Suppressor macrophage treated with lipopolysaccharide for 1 hour (primary cell): ENCODE results near the gene ACKR3.

Source experiments
- DNase-seq, 3 donors: peaks; one replicate each; pipeline ENCODE4 v3.0.0-alpha.2; 2020 to 2022

ACKR3 gene

DNA sequence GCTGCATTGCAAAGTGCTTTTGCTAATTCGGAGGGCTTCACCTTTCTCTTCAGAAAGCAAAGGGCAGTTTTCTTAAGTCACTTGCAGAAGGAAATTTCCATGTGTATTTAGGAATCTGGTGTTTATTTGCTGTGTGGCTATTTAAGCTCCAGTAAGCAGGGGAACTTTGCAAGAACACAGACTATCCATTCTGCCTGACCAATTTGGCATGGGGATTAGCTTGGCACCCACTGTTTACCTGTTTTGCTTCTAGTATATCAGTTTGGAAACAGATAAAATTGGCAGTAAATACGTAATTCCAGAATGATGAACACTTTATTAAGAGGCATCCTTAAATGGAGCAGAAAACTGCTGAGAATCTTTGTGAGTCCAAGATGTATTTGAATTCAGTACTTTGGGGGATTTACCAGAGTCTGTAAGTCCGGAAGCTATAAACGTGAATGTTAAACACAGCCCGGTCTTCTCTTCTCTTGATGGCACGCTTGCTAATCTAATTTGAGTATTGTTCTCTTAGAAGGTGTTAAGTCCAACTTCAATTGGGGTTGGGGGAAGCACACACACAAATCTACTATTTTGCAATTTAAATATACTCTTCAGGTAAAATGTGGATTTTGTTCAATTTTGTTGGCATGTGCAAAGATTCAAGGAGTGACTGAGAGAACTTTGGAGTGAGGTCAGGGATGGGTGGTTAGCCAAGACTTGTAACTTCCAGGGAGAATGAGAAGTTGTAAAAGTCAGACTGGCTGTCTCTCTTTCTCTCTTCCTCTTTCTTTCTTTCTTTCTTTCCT, 650 bp downstream of the ACKR3 start:
- DNase-seq: no peak

DNA sequence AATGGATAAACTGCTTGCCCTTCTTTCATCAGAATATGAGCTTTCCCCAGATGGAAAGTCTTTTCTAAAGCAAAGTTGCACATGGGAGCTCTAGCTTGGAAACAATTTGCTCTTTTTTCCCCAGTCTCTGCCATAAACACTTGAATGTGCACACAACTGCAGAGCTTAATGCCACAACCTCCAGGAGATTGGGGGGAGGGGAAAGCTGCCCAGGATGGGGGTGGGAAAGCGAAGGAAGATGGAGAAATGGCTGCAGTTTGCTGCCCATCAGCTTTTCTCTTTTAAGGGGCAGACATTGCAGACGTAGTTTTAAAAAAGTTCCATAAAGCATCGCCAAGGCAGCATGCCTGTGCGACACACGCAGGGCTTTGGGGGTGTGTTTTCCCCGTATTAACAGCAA, 1.5 kb downstream of the ACKR3 start:
- DNase-seq: no peak

DNA sequence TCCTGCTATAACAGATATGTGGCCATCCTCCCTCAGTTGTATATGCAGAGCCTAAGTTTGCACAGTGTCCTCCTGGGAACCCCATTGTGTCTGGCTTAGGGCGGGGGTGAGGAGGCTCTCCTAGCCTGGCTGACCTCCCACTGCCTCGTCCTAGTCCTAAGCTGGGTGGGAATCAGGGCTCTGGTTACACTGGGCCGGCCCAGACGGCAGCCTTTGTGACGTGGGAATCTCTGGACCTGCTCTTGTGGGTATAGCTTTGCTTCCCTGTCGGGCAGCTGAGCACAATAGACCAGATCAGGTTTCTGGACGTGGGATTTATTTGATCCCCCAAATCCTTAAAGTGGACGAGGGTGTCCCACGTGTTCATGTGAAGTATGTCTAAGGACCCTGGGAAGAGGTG, 2.9 kb downstream of the ACKR3 start:
- no peak for DNase-seq

DNA sequence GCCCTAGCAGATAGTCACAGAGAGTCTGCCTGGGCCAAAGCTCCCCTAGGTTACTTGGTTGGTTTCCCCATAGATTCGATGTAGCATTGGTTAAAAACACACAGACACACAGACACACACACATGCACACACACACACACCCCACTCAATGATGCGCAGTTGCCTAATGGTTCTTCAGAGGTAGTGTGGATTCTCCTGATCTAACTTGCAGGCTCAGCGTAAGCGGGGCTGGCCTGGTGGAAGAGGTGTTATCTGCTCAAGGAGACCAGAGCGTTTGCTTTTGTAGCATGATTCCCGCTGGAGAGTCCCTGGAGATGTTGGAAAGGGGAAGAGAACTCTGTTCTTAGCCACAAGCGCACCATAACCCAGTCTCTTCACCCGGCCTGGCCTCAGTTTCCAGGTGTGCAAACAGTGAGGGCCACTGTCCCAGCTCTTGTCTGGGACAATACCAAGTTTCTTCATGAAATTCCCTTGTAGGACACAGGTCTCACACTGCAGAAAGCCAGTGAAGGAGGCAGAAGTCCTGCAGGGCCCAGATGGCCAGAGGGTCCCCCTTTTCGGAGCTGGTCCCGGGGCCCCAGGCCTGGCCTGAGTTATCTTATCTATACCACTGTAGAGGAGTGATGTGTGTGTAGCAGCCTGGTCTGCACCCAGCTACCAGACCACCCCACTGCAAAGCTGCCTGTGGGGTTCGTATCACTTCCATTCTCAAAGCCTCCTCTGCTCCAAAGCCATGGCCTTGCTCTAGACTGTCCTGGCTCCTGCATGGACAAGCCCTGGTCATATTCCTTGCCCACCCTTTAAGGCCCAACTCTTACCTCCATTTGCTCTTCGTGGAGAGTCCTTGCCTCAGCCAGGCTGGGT, 3.7 kb downstream of the ACKR3 start:
- no peak for DNase-seq

DNA sequence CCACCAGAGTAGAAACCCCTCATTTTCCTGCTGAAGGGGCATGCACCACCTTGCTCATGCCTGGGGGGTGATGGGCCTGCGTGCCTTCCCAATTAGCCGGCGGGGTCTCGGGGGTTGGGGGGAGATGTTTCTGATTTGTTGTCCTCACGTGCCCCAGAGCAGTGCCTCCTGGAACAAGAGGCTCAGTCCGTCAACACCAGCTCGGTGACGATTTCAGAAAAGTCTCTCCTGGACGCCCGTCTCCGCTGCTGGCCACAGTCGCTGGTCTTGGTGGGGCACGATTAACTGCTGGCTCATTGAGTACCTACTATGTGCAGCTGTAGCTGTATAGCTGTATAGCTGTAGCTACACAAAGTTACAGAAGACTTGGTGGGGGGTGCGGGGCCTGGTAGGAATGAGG, 4.4 kb downstream of the ACKR3 start:
- no peak for DNase-seq

DNA sequence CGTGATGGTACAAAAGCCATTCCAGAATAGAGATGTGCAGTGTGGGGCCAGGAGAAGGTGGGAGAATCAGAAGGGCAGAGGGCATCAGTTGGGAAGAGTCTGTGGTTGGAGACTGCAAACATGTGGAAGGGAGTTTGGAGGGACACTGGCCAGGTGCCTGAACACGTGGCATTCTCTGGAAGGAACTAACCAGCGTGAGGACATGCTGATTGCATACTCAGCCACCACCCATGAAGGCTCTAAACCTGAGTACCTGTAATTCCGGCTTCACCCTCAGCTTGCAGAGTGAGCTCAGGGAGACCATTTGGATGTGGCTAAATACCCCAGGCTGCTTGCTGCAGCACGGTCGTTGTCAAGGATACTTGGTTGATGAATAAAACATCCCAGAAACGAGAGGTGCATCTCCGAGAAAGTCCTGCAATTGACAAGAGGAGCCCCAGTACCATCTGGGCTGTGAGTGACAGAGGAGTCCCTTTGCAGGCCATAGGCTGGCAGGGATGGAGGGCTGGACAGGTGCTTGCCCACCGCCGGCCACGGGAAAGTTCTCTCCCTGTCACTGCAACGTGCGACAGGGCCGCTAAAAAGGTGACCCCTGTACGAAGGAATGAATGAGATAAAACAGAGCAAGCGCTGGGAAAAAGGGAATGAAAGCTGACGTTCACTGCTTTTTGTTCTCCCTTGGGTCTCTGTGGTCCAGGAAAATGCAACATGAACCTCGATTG, 5.0 kb downstream of the ACKR3 start:
- DNase-seq: no peak

DNA sequence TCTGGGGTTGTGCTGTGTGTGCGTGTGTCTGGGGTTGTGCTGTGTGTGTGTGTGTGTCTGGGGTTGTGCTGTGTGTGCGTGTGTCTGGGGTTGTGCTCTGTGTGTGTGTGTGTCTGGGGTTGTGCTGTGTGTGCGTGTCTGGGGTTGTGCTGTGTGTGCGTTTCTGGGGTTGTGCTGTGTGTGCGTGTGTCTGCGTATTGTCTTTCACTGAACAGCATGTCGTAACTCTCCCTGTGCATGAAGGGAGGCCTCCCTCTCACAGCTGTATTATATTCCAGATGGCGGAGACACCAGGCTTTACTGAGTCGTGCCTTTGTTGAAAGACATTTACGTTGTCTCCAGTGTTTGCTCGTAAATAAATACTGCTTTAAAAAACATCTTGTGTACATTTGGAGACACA, 5.9 kb downstream of the ACKR3 start:
- DNase-seq: no peak

DNA sequence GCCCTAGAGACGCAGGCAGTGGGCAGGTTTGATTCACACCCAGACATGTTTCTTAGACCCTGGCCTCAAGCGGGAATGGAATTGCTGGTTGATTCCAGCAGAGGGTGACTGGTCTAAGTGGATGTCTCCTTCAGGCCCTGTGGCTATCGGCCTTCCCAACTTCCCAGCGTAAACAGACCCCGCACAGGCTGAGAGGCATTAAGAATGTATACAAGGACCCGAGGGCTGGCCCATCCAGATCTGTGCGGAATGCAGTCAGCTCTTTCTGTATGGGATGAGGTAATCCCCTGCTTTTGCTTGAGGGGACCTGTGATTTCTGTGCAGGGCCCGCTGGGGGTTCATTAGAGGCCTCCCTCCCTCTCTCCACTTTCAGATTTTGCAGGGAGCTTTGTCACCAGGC, 6.5 kb downstream of the ACKR3 start:
- no peak for DNase-seq

DNA sequence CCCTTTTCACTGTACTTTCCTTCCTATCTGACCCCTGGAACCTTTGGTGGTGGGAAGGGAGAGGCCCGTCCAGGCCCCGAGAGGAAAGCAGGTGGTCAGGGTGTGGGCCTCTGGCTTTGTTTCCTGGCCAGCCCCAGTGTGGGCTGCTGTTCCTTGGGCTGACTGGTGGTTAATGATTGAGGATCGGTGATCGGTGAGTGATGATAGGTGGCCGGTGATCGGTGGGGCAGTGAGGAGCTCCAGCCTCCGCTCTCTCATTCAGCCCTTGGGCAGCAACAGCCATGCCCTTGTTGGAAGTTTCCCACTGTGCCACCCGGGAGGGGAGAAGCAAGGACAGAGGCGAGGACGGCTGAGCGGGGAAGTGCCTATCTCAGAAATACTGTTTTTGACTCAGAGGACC, 7.3 kb downstream of the ACKR3 start:
- no peak for DNase-seq

DNA sequence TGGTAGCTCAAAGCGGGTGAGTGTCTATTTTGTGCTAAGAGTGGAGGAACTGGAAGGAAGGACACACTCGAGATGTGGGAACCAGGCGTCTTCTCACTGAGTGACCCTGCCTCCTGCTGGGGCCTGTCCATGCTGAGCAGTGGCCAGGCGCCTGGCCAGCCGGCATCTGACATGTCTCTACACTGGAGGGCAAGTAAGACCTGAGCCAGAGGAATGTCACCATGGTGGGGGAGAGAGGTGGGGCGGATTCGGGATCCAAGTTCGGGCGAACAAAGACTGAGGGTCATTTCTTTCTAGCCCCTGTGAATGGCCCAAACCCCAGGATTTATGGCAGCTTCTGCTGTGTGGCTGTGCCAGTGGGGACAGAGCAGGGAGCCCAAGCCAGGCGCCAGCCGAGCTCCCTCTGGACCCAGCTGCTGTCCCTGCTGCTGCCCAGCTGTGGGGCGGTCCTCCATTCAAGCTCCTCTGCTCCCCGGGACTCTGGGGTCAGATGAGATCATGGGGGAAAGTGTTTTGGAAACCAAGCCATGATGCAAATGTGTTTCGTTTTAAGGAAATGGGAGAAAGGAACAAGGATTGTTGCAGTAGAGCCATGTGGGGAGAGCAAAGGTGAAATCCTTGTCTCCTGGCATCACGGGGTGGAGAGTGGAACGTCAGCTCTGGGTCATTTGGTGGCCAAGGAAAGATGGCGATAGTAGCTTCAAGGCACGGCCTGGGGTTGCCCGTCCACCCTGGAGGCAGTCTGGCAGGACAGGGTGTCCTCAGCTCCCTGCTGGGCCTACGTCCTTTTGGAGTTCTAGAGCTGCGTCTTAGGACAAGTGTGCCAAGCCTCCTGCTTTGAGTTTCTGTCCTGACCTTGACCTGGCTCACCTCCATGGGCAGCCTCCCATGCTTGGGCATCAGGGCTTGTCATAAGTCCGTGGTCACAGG, 8.1 kb downstream of the ACKR3 start:
- DNase-seq: no peak

DNA sequence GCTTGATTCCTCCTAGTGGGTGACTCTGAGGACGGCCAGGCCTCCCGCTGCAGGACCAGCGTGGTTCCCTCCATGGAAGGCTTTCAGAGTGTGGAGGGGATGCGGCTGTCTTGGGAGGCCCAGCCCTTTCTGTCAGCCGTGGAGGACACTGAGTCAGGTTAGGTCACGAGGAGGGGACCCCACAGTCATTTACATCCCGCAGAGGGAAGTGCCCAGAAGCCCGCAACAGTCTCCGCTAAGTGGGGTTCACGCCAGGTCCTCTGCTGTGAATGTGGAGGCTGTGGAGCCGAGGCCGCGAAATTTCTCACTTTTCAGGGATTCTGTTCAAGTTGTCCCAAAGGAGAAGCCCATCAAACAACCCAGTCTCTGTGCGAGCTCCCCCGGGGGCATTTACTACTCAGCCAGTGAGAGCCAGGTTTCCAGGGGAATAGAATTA, 8.8 kb downstream of the ACKR3 start:
- DNase-seq: no peak

DNA sequence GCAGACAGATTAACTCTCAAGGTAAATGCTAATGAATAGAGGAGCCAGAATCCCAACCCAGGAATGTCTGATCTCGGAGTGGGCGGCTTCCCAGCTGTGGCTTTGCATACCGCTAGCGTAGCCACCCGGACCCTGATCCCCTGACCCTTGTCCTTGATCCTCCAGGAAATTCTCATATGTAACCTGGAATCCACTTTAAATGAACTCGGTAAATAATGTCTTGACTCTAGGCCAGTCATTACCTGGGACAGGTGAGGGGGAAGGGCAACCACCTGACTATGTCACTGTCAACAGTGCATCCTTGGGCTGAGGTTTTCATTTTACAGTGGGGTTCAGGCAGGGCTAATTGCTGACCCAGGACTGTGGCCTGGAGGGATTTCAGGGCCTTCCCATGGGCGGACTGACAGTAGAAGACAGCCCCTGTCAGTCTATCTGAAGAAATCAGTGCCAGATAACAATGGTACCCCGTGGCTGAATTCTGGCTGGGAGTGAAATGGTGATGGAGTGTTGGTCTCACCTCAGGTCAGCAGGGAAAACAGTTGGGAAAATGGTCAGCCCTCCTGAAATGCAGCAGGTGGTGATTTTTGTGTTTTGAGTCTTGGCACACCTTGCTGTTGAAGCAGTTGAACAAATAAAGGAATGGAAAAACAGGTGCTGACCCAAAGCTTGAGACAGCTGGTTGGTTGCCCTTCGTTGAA, 9.6 kb downstream of the ACKR3 start:
- no peak for DNase-seq

DNA sequence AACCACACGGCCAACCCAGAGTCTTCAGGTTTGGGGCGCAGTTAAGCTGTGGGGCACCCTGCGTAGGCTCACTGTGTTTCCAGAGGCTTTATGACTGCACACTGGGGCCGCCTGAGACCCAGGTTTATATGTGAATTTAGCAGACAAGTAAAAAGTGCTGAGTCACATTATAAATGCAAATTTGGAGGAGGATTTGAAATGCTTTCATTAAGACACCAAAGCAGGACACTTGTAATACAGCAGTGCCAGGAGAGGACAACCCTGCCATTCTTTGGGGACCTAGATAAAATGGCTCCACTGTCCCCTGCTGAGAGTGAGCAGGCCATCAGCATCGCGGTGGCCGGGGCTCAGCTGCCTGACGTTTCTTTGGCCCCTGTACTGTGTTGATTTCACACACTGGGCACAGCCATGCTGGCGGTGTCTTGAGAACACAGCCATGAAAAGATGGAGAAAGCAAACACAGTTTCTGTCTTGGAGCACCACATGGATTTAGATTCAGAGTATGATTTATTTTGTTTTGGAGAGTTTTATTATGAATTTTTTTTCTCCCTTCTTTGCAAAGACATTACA, 10.2 kb downstream of the ACKR3 start:
- DNase-seq: no peak

DNA sequence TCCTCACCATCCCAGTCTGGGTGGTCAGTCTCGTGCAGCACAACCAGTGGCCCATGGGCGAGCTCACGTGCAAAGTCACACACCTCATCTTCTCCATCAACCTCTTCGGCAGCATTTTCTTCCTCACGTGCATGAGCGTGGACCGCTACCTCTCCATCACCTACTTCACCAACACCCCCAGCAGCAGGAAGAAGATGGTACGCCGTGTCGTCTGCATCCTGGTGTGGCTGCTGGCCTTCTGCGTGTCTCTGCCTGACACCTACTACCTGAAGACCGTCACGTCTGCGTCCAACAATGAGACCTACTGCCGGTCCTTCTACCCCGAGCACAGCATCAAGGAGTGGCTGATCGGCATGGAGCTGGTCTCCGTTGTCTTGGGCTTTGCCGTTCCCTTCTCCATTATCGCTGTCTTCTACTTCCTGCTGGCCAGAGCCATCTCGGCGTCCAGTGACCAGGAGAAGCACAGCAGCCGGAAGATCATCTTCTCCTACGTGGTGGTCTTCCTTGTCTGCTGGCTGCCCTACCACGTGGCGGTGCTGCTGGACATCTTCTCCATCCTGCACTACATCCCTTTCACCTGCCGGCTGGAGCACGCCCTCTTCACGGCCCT, 11.2 kb downstream of the ACKR3 start:
- no peak for DNase-seq

DNA sequence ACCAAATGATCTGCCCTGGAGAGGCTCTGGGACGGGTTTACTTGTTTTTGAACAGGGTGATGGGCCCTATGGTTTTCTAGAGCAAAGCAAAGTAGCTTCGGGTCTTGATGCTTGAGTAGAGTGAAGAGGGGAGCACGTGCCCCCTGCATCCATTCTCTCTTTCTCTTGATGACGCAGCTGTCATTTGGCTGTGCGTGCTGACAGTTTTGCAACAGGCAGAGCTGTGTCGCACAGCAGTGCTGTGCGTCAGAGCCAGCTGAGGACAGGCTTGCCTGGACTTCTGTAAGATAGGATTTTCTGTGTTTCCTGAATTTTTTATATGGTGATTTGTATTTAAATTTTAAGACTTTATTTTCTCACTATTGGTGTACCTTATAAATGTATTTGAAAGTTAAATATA, 11.9 kb downstream of the ACKR3 start:
- DNase-seq: no peak

DNA sequence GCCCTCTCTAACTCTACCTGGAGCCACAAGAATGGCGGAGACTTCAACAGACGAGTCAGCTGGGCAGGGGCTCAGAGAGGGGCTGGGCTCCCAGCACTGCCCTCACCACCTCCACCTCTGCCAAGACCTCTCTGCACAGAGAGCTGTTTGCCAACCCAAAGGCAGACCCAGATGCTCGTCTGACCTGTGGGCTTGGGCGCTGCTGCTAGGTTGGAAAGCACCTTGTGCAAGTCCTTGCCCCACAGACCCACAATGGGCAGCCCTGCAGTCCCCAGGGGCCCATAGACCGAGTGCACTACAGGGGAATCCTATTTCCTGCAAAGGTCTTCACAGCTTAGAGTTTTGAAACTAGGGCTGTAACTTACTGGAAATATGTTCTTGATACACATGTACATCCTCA, 13.3 kb downstream of the ACKR3 start:
- DNase-seq: no peak

DNA sequence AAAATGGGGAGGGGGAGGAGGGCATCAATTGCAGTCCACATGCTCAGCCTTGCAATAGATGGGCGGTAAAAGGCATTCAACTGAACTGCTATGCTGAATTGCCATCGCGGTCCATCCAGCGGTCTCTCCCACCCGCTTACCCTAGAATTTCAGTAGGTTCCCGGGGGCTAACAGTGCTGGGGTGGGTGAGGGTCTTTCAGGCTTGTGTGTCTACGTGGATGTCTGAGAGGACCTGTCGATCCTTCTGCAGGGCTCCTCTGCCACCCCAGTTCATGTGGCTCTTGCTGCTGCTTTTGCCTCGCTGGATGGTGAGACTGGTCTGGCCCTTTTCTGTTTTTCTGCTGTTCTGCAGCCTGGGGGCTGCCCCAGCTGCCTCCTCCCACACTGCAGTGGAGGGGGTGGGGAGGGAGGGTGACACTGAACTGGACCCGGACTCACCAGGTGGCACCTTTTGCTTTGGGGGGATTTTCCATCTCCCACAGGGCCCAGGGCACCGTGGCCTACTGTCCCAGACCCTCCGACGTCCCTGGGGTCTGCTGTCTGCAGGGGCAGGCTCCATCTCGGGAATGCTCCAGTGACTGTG, 14.1 kb downstream of the ACKR3 start:
- DNase-seq: no peak

DNA sequence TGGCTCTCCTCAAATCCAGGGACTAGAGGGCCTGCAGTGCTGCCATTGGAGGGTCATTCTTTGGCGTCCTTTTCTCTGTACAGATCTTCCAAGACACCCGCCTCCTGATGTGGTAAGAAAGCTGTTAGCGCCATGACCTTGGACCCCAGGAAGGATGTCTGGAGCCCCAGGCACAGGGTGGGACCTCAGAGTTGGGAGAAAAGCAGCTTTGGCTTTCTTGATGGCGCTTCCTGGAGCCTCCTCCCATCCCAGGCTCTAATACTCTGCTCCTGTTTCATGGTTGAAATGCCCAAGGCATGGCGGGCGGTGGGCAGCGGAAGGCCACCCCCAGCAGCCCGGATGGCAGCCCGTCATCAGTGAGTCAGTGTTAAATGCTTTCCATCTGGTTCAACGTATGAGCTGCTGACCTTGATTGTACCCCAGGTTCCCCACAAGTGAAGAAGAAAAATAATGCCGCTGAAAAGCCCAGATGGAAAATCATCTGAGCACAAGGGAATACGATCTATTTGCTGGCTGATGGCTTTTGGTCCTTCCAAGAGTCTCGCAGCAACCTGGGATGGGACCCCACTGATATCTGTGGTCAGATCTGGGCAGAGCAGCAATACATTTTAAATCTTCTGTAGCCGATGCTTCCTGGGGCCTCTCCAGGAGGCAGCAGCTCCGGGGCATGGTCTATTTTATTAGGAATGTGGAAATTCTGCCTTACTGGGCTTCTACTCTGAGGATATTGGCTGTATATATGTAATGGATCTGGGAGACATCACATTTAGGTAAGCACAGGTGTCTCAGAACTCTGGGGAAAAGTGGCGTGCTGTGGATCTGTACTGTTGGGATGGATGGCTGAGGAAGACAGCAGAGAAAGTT, 15.1 kb downstream of the ACKR3 start:
- no peak for DNase-seq

DNA sequence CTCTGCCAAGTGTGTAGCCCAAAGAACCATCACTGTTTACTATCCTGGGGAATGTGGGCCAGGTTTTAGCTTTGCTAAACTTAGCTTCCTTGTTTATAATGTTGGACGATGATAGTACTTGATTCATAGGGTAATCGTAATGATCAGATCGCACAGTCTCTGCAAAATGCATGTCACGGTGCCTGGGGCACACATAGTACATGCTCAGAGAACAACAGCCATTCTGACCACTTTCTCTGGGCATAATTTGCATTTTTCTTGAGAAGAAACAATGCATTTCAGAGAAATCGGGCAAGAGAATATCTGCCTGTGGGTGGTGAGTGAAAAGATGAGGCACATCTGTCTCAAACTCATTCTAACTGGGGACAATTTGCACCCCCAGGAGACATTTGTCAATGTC, 16.3 kb downstream of the ACKR3 start:
- DNase-seq: no peak
